ENCODE results near the gene ADGRG3.
A peak's percentile ranks its signal among the peaks of the same experiment; 100 is the strongest.

Gene ADGRG3

DNA sequence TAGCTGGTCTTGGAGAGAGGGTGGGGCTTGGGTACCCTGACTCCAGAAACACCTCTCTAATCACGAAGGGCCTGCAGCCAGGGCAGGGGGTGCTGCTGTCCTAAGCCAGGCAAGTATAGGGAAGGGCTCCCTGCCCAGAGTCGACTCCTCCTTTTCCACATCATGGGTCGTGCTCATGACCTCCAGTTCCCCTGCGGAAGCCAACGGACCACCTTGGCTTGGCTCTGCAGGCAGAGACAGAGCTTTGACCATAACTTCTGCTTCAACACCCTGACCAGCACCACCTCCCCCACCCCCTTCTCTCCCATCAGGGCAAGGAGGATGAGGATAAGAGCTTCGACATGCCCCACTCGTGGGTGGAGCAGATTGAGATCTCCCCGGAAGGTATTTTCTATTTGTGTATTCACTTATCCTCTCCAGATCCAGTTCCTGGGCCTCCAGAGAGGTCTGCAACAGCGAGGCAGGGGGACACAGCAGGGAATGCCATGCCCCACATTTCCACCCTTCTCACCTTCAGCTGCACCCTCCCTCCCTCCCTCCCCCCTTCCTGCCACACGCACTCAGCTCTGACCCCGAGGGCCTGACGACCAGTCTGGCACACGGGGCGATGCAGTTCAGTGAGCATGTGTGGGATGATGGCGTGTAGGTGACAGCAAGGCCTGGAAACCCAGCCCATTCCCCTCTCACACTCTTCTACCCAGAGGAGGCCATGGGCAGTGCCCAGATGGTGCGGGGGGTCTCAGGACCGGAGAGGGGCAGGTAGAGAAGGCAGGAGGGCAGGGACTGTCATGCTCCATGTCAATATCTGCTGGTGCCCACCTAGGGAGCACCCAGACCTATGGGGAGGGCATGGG is 53.5 kb downstream of the ADGRG3 start:
- H3K27me3 ChIP-seq (ENCODE audit: control insufficient read depth in 1 of 2, insufficient read depth in 1 of 2, low read length in 2 of 2), result peaks cover 0 to 25% of the 10 kb centered on the region in 2 experiments
- H3K23ac ChIP-seq (ENCODE audit: low read length in 2 of 2), result no peak overlapping the region
- H3K9me3 ChIP-seq (ENCODE audit: control insufficient read depth, low read length), result no peaks in the 10 kb centered on the region
- no peaks in the 10 kb centered on the region for H3K36me3 ChIP-seq (ENCODE audit: control insufficient read depth in 1 of 2, insufficient read depth in 2 of 2, low read depth in 1 of 2, low read length in 2 of 2)
- H3K79me1 ChIP-seq (replicated peaks; ENCODE audit: low read length, poor library complexity, severe bottlenecking), result no peaks in the 10 kb centered on the region
- H2BK5ac ChIP-seq (ENCODE audit: low read depth, low read length, poor library complexity, severe bottlenecking), result no peak overlapping the region
- no peaks in the 10 kb centered on the region for H3K4me1 ChIP-seq (ENCODE audit: control insufficient read depth, insufficient read depth, low read depth, low read length)
- H3K9ac ChIP-seq (ENCODE audit: low read length), result no peak overlapping the region
- no peak overlapping the region for H2BK120ac ChIP-seq (ENCODE audit: low read depth, low read length)
- H4K8ac ChIP-seq (ENCODE audit: low read length), result no peak overlapping the region
- no peak overlapping the region for H2BK15ac ChIP-seq (ENCODE audit: low read depth, poor library complexity, severe bottlenecking)
- H2BK12ac ChIP-seq (ENCODE audit: low read length in 2 of 2), result no peak overlapping the region
- H3K4ac ChIP-seq (ENCODE audit: low read depth in 1 of 2, low read length in 2 of 2), result no peak overlapping the region
- no peak overlapping the region for H2AK5ac ChIP-seq (ENCODE audit: low read length, severe bottlenecking)
- H3K4me3 ChIP-seq (ENCODE audit: insufficient read depth in 1 of 2, low read depth in 1 of 2, low read length in 2 of 2), result no peak overlapping the region
- no peak overlapping the region for H4K91ac ChIP-seq (ENCODE audit: low read length)
- no peak overlapping the region for H2AFZ ChIP-seq (ENCODE audit: low read depth, low read length)
- no peak for DNase-seq
- H3K4me2 ChIP-seq (ENCODE audit: low read length, poor library complexity, severe bottlenecking), result no peak overlapping the region
- no peak overlapping the region for H3K18ac ChIP-seq (ENCODE audit: low read depth in 1 of 2, low read length in 2 of 2)
- no peak overlapping the region for H3K14ac ChIP-seq (ENCODE audit: low read length in 2 of 2)
- WGBS, result 73% methylated on average over 11 of the region's 17 CpGs
- no peak overlapping the region for H3K27ac ChIP-seq (ENCODE audit: low read length, poor library complexity, severe bottlenecking)

DNA sequence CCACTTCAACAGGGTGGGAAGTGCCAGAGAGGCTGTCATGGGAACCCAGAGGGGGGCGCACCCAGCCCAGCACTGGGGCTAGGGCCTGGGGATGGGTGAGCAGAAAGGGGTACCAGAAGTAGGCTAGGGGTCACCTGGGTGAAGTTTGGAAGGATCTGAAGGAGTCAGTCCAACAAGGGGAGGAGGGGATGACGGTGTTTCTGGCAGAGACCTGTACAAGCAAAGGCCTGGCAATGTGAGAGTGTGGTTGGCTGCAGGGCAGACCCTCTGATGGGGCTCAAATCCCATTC is 54.0 kb downstream of the ADGRG3 start:
- Histone ChIP-seq H3K23ac (ENCODE audit: low read length in 2 of 2) (no peak overlapping the region), H3K14ac (ENCODE audit: low read length in 2 of 2) (no peak overlapping the region), H3K4me3 (ENCODE audit: insufficient read depth in 1 of 2, low read depth in 1 of 2, low read length in 2 of 2) (no peak overlapping the region), H3K27me3 (ENCODE audit: control insufficient read depth in 1 of 2, insufficient read depth in 1 of 2, low read length in 2 of 2) (peaks cover 0 to 19% of the 10 kb centered on the region in 2 experiments), H3K18ac (ENCODE audit: low read depth in 1 of 2, low read length in 2 of 2) (no peak overlapping the region), H3K27ac (ENCODE audit: low read length, poor library complexity, severe bottlenecking) (no peak overlapping the region), H2BK5ac (ENCODE audit: low read depth, low read length, poor library complexity, severe bottlenecking) (no peak overlapping the region), H2BK12ac (ENCODE audit: low read length in 2 of 2) (no peak overlapping the region), H3K36me3 (ENCODE audit: control insufficient read depth in 1 of 2, insufficient read depth in 2 of 2, low read depth in 1 of 2, low read length in 2 of 2) (no peaks in the 10 kb centered on the region), H4K8ac (ENCODE audit: low read length) (no peak overlapping the region), H3K79me1 (replicated peaks; ENCODE audit: low read length, poor library complexity, severe bottlenecking) (no peaks in the 10 kb centered on the region), H3K4ac (ENCODE audit: low read depth in 1 of 2, low read length in 2 of 2) (no peak overlapping the region), H4K91ac (ENCODE audit: low read length) (no peak overlapping the region), H3K9me3 (ENCODE audit: control insufficient read depth, low read length) (no peaks in the 10 kb centered on the region), H3K4me2 (ENCODE audit: low read length, poor library complexity, severe bottlenecking) (no peak overlapping the region), H2AK5ac (ENCODE audit: low read length, severe bottlenecking) (no peak overlapping the region), H3K4me1 (ENCODE audit: control insufficient read depth, insufficient read depth, low read depth, low read length) (no peaks in the 10 kb centered on the region), H2AFZ (ENCODE audit: low read depth, low read length) (no peak overlapping the region), H2BK15ac (ENCODE audit: low read depth, poor library complexity, severe bottlenecking) (no peak overlapping the region), H2BK120ac (ENCODE audit: low read depth, low read length) (no peak overlapping the region), H3K9ac (ENCODE audit: low read length) (no peak overlapping the region)
- DNase-seq, result no peak
- 94% methylated on average over 2 of the region's 2 CpGs for WGBS

DNA sequence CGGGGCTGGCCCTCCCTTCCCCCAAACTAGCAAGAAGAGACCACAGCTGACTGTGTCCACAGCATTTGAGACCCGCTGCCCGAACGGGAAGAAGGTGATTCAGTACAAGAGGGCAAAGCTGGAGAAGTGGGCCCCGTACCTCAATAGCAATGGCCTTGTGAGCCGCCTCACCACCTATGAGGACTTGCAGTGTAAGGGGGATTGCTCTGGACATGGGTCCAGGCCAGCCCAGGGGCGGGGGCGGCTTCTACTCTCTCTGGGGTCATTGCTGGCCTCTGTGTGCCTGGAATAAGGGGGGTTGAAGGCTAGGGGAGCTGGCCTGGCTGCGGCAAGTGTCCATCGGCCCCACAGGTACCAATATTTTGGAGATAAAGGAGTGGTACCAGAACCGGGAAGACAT is 54.5 kb downstream of the ADGRG3 start:
- no peak overlapping the region for H3K4ac ChIP-seq (ENCODE audit: low read depth in 1 of 2, low read length in 2 of 2)

DNA sequence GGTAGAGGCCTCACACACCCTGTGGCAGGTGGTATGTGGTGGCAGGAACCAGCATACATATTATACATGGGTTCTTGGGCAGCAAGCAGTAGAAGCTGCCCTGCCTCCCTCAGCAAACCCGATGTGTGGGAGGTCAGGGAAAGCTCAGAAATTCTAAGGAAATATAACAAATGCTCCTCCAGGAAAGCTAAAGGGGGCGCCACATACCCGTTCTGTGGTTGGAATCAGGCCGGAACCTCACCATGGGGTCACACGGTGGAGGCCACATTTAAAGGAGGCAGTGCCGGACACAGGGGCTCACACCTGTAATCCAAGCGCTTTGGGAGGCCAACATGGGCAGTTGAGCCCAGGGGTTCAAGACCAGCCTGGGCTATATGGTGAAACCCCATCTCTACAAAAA is 55.1 kb downstream of the ADGRG3 start:
- H3K4me3 ChIP-seq (ENCODE audit: insufficient read depth in 1 of 2, low read depth in 1 of 2, low read length in 2 of 2), result no peak overlapping the region
- no peak overlapping the region for H2BK5ac ChIP-seq (ENCODE audit: low read depth, low read length, poor library complexity, severe bottlenecking)
- no peak overlapping the region for H2AFZ ChIP-seq (ENCODE audit: low read depth, low read length)
- no peak overlapping the region for H3K4ac ChIP-seq (ENCODE audit: low read depth in 1 of 2, low read length in 2 of 2)
- H3K9ac ChIP-seq (ENCODE audit: low read length), result no peak overlapping the region
- no peak overlapping the region for H4K91ac ChIP-seq (ENCODE audit: low read length)
- no peaks in the 10 kb centered on the region for H3K36me3 ChIP-seq (ENCODE audit: control insufficient read depth in 1 of 2, insufficient read depth in 2 of 2, low read depth in 1 of 2, low read length in 2 of 2)
- WGBS, result 74% methylated on average over 7 of the region's 7 CpGs
- H3K14ac ChIP-seq (ENCODE audit: low read length in 2 of 2), result no peak overlapping the region
- no peak overlapping the region for H3K18ac ChIP-seq (ENCODE audit: low read depth in 1 of 2, low read length in 2 of 2)
- H3K27me3 ChIP-seq (ENCODE audit: control insufficient read depth in 1 of 2, insufficient read depth in 1 of 2, low read length in 2 of 2), result peaks cover 0 to 14% of the 10 kb centered on the region in 2 experiments
- no peak overlapping the region for H3K23ac ChIP-seq (ENCODE audit: low read length in 2 of 2)
- no peak overlapping the region for H4K8ac ChIP-seq (ENCODE audit: low read length)
- no peaks in the 10 kb centered on the region for H3K79me1 ChIP-seq (replicated peaks; ENCODE audit: low read length, poor library complexity, severe bottlenecking)
- H2AK5ac ChIP-seq (ENCODE audit: low read length, severe bottlenecking), result no peak overlapping the region
- no peak overlapping the region for H2BK12ac ChIP-seq (ENCODE audit: low read length in 2 of 2)
- no peak overlapping the region for H3K4me2 ChIP-seq (ENCODE audit: low read length, poor library complexity, severe bottlenecking)
- H3K9me3 ChIP-seq (ENCODE audit: control insufficient read depth, low read length), result no peaks in the 10 kb centered on the region
- no peak overlapping the region for H2BK15ac ChIP-seq (ENCODE audit: low read depth, poor library complexity, severe bottlenecking)
- H3K27ac ChIP-seq (ENCODE audit: low read length, poor library complexity, severe bottlenecking), result no peak overlapping the region
- no peak overlapping the region for H2BK120ac ChIP-seq (ENCODE audit: low read depth, low read length)
- no peaks in the 10 kb centered on the region for H3K4me1 ChIP-seq (ENCODE audit: control insufficient read depth, insufficient read depth, low read depth, low read length)
- peak; percentile 6 for DNase-seq

More for the DNA sequence above, 54.5 kb downstream of the ADGRG3 start:
- Histone ChIP-seq H2AK5ac (ENCODE audit: low read length, severe bottlenecking) (no peak overlapping the region), H3K23ac (ENCODE audit: low read length in 2 of 2) (no peak overlapping the region), H2AFZ (ENCODE audit: low read depth, low read length) (no peak overlapping the region), H3K36me3 (ENCODE audit: control insufficient read depth in 1 of 2, insufficient read depth in 2 of 2, low read depth in 1 of 2, low read length in 2 of 2) (no peaks in the 10 kb centered on the region), H4K91ac (ENCODE audit: low read length) (no peak overlapping the region), H3K4me1 (ENCODE audit: control insufficient read depth, insufficient read depth, low read depth, low read length) (no peaks in the 10 kb centered on the region), H3K4me2 (ENCODE audit: low read length, poor library complexity, severe bottlenecking) (no peak overlapping the region), H3K18ac (ENCODE audit: low read depth in 1 of 2, low read length in 2 of 2) (no peak overlapping the region), H2BK5ac (ENCODE audit: low read depth, low read length, poor library complexity, severe bottlenecking) (no peak overlapping the region), H3K27me3 (ENCODE audit: control insufficient read depth in 1 of 2, insufficient read depth in 1 of 2, low read length in 2 of 2) (peaks cover 0 to 19% of the 10 kb centered on the region in 2 experiments), H3K79me1 (replicated peaks; ENCODE audit: low read length, poor library complexity, severe bottlenecking) (no peaks in the 10 kb centered on the region), H3K9me3 (ENCODE audit: control insufficient read depth, low read length) (no peaks in the 10 kb centered on the region), H3K27ac (ENCODE audit: low read length, poor library complexity, severe bottlenecking) (no peak overlapping the region), H4K8ac (ENCODE audit: low read length) (no peak overlapping the region), H3K9ac (ENCODE audit: low read length) (no peak overlapping the region), H2BK12ac (ENCODE audit: low read length in 2 of 2) (no peak overlapping the region), H3K4me3 (ENCODE audit: insufficient read depth in 1 of 2, low read depth in 1 of 2, low read length in 2 of 2) (no peak overlapping the region), H2BK120ac (ENCODE audit: low read depth, low read length) (no peak overlapping the region), H3K14ac (ENCODE audit: low read length in 2 of 2) (no peak overlapping the region), H2BK15ac (ENCODE audit: low read depth, poor library complexity, severe bottlenecking) (peak overlapping the region; percentile 2)
- DNase-seq, result no peak
- WGBS, result 82% methylated on average over 11 of the region's 11 CpGs
